GM12874 (cell line): ENCODE results near the gene ZFP90.

Experiments
- TF ChIP-seq, protein P1 (sequence below): IDR thresholded peaks from 2 replicates; pipeline ENCODE4 v1.5.1; 2011; ENCODE audit warnings: low read depth, mild to moderate bottlenecking, control low read depth, low read length, moderate library complexity; ENCODE audit not compliant: insufficient read depth

The ZFP90 gene

DNA sequence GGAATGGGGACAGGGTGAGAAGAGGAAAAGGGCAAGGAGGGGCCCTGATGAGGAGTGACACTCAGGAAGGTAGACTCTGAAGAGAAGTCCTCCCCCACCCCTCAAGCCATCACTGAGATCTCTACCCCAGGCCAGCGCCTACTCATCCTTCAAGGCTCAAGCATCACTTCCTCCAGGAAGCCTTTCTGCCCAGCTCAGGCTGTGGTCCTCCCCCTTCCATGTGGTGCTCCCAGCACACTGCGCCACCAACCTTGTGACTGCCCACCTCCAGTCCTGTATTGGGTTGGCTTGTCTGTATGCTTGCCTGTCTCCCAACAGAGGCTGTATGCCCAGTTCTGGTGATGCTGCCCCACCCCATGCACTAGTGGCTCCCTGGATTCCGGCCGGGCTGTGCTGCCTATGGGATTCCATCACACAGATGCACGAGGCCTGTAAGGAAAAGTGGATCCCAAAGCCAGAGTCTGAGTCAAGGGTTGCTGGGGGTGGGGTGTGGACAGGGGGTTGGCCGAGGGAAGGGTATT, 19.8 kb upstream of the ZFP90 start:
- TF ChIP-seq, protein P1, sequence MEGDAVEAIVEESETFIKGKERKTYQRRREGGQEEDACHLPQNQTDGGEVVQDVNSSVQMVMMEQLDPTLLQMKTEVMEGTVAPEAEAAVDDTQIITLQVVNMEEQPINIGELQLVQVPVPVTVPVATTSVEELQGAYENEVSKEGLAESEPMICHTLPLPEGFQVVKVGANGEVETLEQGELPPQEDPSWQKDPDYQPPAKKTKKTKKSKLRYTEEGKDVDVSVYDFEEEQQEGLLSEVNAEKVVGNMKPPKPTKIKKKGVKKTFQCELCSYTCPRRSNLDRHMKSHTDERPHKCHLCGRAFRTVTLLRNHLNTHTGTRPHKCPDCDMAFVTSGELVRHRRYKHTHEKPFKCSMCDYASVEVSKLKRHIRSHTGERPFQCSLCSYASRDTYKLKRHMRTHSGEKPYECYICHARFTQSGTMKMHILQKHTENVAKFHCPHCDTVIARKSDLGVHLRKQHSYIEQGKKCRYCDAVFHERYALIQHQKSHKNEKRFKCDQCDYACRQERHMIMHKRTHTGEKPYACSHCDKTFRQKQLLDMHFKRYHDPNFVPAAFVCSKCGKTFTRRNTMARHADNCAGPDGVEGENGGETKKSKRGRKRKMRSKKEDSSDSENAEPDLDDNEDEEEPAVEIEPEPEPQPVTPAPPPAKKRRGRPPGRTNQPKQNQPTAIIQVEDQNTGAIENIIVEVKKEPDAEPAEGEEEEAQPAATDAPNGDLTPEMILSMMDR, result no peak

DNA sequence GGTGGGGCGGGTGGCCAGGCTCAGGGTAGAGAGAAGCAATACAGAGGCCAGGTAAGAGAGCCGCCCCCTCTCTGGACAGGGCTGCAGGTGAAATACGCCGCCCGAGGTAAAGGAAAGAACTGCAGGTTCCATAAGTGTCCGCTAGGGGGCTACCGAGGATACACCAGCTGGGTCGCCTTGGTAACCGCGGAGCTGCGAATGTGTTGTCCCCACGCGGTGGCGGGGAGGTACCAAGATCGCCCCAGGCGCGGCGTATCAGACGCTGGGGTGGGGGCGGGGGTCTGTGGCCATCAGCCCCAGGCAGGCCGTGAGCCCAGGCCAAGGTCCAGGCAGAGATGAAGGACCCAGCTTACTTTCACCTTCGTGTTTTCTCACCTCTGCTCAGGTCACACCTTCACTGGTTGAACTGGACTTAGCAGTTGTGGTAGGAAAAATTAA, 18.4 kb upstream of the ZFP90 start:
- TF ChIP-seq, protein P1, result peak; percentile 98

DNA sequence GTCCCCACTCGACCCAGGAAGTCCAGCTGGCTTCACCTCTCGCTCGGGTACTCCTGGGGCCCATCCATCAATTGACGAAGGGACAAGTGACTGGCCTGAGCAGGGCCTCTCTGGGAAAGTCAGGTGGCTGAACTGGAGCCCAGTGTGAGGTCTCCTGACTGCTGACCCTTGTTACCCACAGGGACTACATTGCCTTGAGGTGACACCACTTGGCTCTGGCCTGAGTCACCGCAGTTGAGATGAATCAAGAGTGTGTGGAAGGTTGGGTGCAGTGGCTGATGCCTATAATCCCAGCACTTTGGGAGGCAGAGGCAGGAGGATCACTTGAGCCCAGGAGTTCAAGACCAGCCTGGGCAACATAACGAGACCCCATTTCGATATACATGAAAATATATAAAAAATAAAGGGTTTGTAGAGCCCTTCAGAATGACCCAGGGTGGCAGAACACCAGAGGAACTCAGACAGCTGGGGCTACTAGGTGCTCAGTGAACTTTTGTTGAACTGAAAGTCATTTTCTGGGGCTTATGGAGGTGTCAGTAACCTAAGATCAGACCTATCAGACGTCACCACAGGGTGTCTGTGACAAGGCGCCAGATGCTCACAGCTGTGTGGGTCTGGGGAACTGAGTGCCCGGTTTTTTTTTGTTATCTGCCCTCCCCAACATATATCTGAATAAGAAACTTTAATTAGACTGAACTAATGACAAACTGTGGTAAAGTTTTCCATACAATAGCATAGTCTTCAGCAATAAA, 14.8 kb upstream of the ZFP90 start:
- TF ChIP-seq, protein P1, result no peak

DNA sequence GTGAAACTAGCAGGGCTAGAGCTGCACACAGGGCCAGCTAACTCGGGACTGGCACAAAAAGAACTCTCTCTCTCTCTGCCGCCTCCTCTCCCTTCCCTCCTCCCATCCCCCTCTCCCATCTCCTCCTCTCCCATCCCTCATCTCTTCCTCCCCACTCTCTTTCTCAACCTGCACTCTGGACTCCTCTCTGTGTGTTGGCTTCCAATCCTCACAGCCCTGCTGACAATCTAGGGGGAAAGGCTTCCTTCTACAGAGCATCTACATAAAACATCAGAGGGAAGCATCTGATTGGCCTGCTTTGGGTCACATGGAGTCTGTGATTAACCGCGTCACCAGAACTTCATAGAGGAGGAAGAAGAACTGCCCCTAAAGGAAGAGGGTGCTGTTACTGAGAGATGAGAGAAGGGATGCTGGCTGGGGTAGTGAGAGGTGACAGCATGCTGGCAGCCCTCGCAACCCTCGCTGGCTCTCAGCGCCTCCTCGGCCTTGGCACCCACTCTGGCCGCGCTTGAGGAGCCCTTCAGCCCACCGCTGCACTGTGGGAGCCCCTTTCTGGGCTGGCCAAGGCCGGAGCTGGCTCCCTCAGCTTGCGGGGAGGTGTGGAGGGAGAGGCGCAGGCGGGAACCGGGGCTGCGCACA, 12.8 kb upstream of the ZFP90 start:
- TF ChIP-seq, protein P1, result no peak

DNA sequence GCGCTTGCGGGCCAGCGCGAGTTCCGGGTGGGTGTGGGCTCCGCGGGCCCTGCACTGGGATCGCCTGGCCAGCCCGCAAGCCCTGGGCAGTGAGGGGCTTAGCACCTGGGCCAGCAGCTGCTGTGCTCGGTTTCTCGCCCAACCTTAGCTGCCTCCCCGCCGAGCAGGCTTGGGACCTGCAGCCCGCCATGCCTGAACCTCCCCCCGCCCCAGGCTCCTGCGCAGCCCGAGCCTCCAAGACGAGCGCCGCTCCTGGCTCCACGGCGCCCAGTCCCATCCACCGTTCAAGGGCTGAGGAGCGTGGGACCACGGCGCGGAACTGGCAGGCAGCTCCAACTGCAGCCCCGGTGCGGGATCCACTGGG, 12.3 kb upstream of the ZFP90 start:
- TF ChIP-seq, protein P1, result no peak

DNA sequence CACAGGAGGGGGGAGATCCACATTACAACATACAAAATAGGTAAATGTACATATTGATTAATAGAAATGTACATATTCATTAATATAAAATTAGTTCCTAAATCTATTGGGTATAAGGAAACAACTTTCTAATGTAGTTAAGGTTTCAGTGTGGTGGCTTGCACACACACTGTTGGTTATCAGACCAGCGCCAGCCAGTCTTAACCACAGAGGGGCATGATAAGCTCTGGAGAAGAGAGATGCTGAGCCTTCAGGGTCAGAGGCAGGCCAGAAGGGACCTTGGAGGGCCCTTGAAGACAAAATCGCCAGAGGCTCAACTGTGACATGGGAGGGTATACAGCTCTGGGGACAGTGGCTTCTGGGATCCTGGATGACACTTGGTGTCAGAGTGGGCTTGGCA, 10.9 kb upstream of the ZFP90 start:
- TF ChIP-seq, protein P1, result no peak

DNA sequence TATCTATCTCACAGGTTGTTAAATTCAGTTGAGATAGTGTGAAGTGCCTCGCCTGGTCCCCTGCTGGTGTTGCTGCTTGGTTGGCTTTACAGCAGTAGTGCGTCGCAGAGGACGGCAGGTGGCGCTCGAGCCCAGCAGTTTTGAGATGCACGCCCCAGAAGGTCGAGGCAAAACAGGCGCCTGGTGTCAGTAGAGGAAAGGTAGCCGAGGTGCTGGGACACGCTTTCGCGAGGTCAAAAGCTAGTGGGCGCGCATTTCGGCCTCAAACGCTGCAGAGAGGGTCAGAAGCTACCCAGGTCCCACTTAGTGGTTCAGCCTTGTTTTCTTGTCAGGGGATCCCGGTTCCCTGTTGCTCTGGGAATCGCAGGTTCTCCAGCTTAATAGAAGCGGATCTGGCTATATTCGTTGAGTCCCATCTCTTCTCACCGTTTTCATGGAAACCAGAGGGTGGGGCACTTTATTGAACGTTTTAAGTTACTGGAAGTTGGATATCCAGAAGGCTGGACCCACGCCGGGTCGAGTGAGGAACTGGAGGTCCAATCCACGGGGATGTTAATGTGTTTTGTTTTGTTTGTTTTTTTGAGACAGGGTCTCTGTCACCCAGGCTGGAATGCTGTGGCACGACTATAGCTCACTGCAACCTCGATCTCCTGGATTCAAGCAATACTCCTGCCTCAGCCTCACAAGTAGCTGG, 10.3 kb upstream of the ZFP90 start:
- TF ChIP-seq, protein P1, result peak; percentile 93
